Hindlimb muscle (tissue), 1 donor: ENCODE data around the gene MAML1. TPM values are rescaled to one million over a fixed set of nuclear protein-coding genes. Genes with fewer than 3 reads are reported as not detected.
"Not testable (repeated sequence)": the region's sequence is repeated elsewhere in the genome, so short reads cannot be mapped to it uniquely, and the experiment has no call there.

Experiments used
- DNase-seq: peaks from one replicate; pipeline ENCODE4 v3.0.0-alpha.2; 2013
- polyA plus RNA-seq: library from polyadenylated mRNA; unstranded; fragments of 120-200 nt; gene quantifications from one replicate; pipeline ENCODE4 v1.2.1, GENCODE V29; 2013; ENCODE audit not compliant: insufficient read length

The MAML1 gene, protein sequence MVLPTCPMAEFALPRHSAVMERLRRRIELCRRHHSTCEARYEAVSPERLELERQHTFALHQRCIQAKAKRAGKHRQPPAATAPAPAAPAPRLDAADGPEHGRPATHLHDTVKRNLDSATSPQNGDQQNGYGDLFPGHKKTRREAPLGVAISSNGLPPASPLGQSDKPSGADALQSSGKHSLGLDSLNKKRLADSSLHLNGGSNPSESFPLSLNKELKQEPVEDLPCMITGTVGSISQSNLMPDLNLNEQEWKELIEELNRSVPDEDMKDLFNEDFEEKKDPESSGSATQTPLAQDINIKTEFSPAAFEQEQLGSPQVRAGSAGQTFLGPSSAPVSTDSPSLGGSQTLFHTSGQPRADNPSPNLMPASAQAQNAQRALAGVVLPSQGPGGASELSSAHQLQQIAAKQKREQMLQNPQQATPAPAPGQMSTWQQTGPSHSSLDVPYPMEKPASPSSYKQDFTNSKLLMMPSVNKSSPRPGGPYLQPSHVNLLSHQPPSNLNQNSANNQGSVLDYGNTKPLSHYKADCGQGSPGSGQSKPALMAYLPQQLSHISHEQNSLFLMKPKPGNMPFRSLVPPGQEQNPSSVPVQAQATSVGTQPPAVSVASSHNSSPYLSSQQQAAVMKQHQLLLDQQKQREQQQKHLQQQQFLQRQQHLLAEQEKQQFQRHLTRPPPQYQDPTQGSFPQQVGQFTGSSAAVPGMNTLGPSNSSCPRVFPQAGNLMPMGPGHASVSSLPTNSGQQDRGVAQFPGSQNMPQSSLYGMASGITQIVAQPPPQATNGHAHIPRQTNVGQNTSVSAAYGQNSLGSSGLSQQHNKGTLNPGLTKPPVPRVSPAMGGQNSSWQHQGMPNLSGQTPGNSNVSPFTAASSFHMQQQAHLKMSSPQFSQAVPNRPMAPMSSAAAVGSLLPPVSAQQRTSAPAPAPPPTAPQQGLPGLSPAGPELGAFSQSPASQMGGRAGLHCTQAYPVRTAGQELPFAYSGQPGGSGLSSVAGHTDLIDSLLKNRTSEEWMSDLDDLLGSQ
- 26.7 TPM for polyA plus RNA-seq

DNA sequence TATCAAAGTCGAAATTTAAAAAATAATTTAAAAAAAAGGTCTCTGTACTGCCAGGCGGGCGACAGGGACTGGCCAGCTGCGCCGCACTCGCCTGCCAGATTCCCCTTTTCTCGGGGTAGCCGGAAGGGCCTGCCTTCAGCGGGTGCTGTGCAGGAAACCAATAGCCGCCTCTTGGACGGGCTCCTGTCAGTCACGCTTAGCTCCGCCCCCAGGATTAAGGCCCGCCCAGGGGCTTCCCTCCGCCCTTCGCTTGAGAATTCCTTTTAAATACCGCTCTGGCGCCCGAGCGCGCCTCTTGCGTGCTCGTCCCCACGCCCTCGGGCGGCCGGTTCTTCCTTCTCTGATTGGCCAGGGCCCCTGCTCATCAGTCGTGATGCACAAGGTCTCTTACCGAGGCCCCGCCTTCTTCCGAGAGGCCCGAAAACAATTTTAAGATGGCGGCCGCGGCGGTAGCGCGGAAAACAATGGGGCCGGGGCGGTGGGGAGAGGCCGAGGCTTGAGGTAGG lies at the start of gene MAML1:
Gene MAML1 (plus strand): TSS at position 411 of the 506 bp plus-strand sequence. CDS start 291 bp downstream, outside the sequence.
- DNase-seq: peak; percentile 100

DNA sequence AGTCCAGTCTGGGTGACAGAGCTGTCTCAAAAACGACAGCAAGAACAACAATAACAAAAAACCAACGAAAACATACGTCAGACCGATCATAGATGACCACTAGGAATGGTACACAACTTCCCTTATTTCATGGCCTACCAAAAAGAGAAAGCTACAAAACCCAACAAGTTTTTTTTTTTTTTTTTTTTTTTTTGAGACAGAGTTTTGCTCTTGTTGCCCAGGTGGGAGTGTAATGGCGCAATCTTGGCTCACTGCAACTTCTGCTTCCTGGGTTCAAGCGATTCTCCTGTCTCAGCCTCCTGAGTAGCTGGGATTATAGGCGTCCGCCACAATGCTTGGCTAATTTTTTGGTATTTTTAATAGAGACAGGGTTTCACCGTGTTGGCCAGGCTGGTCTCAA lies 43.4 kb upstream of the MAML1 start:
- not testable (repeated sequence) for DNase-seq

DNA sequence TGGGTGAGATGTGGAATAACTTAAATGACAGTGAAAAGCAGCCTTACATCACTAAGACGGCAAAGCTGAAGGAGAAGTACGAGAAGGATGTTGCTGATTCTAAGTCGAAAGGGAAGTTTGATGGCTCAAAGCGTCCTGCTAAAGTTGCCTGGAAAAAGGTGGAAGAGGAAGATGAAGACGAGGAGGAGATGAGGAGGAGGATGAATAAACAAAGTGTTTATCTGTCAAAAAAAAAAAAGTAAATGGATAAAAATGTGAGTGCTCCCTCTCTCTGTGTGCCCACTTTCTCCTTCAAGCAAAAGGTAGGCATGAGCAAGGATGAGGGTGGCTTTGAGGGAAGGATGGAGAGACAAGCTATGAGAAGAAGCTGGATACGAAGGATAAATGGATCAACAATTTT lies 38.1 kb upstream of the MAML1 start:
- no peak for DNase-seq

DNA sequence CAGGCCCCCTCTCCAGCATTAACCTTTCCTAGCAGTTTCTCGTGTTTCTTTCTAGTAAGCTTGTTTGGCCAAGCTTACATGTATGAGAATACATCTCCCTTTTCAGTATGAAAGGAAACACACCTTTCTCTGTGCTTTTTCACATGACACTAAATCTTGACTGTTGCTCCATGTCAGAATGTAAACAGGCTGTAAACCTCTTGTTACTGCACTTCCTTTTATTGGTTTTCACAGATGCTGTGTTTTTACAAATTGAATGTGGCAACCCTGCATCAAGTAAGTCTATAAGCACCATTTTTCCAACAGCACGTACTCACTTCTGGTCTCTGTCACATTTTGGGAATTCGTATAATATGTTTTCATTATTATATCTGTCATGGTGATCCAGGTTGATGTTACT lies 36.0 kb upstream of the MAML1 start:
- no peak for DNase-seq

DNA sequence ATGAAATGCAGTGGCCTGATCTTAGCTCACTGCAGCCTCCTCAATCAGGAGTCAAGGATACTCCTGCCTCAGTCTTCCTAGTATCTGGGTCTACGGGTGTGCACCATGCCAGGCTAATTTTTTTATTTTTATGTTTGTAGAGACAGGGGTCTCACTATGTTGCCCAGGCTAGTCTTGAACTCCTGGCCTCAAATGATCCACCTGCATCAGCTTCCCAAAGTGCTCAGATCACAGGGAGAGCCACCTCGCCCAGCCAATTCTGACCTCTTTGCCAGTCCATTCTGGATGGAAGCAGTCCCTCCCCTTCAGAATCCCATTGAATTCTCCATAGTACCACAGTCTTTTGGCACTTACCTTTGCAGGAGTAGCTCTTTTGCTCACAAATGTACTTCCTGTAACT lies 35.5 kb upstream of the MAML1 start:
- no peak for DNase-seq

DNA sequence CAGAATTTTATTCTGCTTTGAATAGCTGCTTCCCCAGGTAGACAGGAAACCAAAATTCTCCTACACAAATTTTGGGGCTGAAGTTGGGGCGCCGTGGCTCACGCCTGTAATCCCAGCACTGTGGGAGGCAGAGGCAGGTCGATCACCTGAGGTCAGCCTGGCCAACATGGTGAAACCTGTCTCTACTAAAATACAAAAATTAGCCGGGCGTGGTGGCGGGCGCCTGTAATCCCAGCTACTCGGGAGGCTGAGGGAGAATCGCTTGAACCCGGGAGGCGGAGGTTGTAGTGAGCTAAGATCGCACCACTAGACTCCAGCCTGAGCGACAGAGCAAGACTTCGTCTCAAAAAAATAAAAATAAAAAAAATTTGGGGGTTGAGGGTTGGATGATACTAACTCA lies 35.1 kb upstream of the MAML1 start:
- not testable (repeated sequence) for DNase-seq

DNA sequence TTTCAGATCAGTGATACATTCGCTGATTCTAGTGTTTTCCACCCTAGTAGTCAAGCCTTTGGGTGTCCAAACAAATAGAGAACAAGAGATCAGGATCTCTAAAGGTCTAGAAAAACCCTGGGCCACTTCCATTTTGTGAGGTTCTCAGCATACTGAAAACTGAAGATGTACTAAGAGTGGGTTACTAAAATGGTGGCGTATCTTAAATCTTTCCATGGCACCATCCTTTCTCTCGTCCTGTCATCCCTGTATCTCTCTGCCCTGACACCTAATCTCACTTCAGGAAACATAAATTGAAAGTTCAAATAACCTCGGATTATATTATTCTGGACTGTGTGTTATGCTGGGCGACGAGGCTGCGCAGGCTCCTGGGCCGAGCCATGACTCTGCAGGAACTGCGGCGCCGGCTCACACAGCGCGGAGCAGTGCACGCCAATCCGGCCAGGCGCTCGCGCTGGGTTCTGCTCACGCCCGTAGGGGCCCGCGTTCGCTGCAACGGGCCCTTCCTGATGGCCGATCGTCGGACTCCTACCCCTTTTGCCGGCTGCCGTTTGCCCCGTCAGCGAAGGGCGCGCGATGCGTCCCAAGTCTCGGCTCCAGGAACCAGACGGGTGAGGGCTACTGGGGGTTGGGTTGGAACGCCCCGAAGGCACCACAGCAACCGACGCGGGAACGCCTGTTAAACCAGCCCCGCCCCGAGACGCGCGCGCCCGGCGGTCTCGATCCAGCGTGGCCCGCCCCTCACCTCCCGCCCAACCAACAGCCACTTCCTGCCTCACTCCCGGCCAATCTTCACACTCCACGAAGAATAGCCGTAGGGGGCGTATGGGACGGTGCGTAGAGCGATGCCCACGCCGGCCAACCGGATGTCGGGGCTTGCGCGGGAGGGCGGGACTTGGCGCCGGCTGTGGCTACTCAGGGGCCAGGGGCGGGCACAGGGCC lies 34.4 kb upstream of the MAML1 start:
- peak; percentile 100 for DNase-seq

GRCh38 chr5:179698935-179699615 lies 33.5 kb upstream of the MAML1 start, which contains the start of gene CANX:
CANX (plus strand) TSS chr5:179698967; CDS start chr5:179705682, 6,715 bp downstream.
- DNase-seq: peak; percentile 47

DNA sequence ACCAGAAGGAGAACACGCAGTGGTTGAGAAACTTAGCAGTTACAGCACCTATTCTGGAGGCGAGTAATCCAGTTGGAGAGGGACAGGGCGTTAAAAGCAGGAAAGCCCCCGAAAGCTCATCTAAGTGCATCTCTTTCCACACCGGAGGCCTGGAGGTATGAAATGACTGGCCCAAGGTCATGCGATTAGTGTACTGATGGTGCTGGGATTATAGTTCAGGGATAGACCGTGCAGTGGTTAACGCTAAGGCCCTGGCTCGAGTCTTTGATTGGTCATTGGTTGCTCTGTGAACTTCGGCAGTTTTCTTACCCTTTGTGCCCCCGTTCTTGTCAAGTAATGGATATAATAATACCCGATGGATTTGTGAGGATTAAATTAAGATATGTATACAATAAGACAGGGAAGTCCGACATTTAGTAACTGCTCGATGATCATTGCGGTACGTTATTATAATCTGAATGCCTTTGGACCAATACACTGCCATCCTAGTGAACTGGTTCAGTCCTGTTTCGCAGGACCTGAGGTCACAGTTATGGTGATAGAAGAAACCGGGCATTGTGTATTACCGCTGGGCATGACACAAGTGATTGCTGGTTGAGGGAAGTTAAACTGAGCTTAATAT lies 32.9 kb upstream of the MAML1 start:
- peak; percentile 15 for DNase-seq

DNA sequence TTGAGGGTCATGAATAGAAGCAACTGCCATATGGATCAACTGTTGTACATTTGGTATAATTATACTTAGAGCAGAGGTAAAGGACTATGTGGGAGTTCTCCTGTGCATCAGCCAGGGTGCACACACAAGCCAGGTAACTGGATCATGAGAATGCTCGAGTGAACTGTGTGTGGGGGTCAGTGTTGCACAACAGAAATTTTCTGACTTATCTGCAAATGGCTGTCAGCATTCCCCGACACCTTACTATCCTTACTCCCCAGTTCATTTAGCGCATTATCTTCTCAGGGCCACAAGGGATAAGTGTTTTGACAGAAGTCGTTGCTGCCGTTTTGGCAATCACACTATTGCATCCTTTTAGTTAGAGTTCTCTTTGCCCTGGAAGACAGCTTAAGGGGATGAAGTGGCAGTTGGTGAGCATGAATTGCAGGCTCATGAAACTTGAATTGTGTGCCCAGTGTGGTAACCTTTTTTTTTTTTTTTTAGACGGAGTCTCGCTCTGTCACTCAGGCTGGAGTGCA lies 32.2 kb upstream of the MAML1 start:
- DNase-seq: no peak

DNA sequence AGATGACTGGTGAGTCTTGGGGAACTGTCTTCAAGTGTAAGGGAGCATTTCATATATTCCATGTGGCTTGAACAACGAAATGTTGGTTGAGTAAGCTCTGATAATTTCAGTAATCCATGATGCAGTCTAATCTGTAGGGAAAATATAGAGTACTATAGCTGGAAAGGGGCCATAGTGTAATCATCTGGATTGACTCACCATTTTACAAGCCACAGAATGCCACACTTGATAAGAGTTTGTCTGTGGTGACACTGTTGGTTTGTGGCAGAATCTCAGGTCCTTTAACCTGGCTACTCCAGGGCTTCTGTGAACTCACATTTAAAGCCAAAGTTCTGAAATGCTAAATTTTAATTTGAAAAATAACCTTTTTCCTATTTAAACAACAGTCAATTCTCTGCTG lies 16.3 kb upstream of the MAML1 start:
- no peak for DNase-seq

DNA sequence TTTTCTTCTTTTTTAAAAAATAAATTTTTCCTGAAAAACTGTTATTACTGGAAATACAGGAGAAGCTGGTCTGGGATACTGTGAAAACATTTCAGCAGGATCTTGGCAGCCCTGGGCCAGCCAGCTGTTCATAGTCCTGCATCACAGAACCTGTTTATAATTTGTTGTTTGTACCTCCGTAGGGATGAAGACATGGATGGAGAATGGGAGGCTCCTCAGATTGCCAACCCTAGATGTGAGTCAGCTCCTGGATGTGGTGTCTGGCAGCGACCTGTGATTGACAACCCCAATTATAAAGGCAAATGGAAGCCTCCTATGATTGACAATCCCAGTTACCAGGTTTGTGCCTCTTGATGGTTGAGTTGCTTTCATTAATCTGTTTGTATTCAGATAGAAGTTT lies 12.4 kb upstream of the MAML1 start:
- DNase-seq: no peak

DNA sequence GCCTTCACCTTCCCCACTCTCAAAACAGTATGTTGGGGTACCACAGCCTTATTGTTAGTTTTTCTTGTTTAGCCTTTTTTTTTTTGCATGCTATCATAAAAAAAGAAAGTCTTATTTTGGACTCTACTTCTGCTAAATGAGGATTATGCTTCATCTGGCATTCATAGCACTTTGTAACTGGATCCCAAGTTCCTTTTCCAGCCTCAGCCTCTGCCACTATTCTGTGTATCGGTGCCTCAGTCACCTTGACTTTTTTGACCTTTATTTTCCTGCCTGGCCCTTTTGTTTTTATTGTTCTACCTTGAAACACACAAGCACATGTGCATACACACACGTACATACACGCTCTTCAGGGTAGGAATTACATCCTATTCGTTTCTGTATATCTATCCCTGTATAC lies 8.5 kb upstream of the MAML1 start:
- DNase-seq: no peak

GRCh38 chr5:179727106-179727505 lies 5.5 kb upstream of the MAML1 start:
- no peak for DNase-seq

GRCh38 chr5:179729303-179729702 lies 3.3 kb upstream of the MAML1 start:
- no peak for DNase-seq

GRCh38 chr5:179729727-179730126 lies 2.9 kb upstream of the MAML1 start:
- DNase-seq: no peak

DNA sequence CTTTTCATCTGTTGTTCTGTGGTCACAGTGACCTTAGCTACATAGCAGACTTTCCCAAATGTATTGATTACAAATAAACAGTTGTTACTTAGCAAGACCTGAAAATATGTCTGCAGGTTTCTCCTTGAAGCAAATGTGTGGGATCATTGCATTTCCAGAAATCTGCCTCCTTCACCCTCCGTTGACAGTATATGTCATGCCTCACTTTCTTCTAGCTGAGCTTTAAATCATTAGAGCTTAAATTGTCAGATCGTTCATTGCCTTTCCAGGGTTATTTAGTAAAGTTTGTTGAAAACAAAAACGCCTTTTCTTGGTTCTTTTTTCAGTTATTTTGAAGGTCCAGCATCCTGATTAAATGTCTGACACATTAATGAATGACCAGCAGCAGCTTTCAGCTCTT lies 2.3 kb upstream of the MAML1 start:
- DNase-seq: no peak

GRCh38 chr5:179730852-179731251 lies 1.8 kb upstream of the MAML1 start:
- no peak for DNase-seq

DNA sequence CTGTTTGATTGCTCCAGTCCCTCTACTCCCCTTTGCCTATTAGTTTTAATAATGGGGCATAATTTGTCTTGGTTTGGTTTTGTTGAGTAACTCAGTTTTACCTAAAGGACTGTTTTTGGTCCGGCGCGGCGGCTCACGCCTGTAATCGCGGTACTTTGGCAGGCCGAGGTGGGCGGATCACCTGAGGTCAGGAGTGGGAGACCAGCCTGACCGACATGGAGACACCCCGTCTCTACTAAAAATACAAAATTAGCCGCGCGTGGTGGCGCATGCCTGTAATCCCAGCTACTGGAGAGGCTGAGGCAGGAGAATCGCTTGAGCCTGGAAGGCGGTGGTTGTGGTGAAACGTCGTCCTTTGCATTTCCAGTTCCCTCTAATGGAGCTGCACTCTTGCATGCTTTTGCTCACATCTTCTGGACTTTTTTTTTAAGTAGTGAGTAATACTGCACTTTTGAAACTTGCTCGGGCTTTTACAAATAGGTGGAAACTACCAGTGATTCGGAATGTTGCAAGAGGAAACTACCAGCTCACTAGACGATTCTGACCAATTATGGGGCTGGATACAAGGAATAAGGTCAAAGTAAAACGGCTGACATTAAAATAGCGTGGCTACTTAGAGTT lies 721 bp upstream of the MAML1 start:
- no peak for DNase-seq
